PFSK-1 (cell line): ENCODE results near the gene SARM1.

Source experiments
- FOXP2 ChIP-seq: optimal IDR thresholded peaks from 2 replicates; pipeline ENCODE3; 2011; ENCODE audit warnings: borderline replicate concordance, control low read depth, inconsistent platforms; ENCODE audit not compliant: insufficient read depth; ENCODE audit errors: extremely low read length, extremely low read depth
- POLR2AphosphoS5 ChIP-seq: IDR thresholded peaks from 2 replicates; pipeline ENCODE4 v1.6.1; 2012; ENCODE audit warnings: low read depth, mild to moderate bottlenecking, control low read depth, low read length, moderate library complexity
- REST ChIP-seq, 2 experiments: IDR thresholded peaks; 2 replicates each; pipeline versions ENCODE4 v1.6.1 to v1.8.0; 2011 to 2012; ENCODE audit warnings: low read depth in 2 of 2, low read length in 2 of 2, control low read depth in 1 of 2, inconsistent platforms in 1 of 2, mild to moderate bottlenecking in 1 of 2, moderate library complexity in 1 of 2; ENCODE audit not compliant: insufficient read depth in 1 of 2
- SIN3A ChIP-seq: IDR thresholded peaks from 2 replicates; pipeline ENCODE4 v1.6.1; 2012; ENCODE audit warnings: mild to moderate bottlenecking, low read length, moderate library complexity, borderline replicate concordance; ENCODE audit not compliant: insufficient read depth
- TAF1 ChIP-seq: IDR thresholded peaks from 2 replicates; pipeline ENCODE4 v1.6.1; 2012; ENCODE audit warnings: low read length, control low read depth, borderline replicate concordance; ENCODE audit not compliant: insufficient read depth

GRCh38 chr17:28330671-28331070 is 40.8 kb upstream of the SARM1 start:
- TF ChIP-seq REST (IDR thresholded peaks at IDR 0.05; ENCODE audit: insufficient read depth in 1 of 2, low read depth in 2 of 2, low read length in 2 of 2) (no peak), POLR2AphosphoS5 (no peak), TAF1 (no peak), SIN3A (no peak), FOXP2 (no peak)
